Left kidney (tissue), 8 donors: ENCODE measurements around the gene DLX2. TPM values are rescaled to one million over a fixed set of nuclear protein-coding genes. Genes with fewer than 3 reads are reported as not detected.
A peak's percentile ranks its signal among the peaks of the same experiment; 100 is the strongest.
"Not testable (repeated sequence)": the region's sequence is repeated elsewhere in the genome, so short reads cannot be mapped to it uniquely, and the experiment has no call there.

Source experiments
- DNase-seq: peaks from one replicate; pipeline ENCODE4 v3.0.0-alpha.2; 2013
- long read RNA-seq, 8 donors: transcript quantifications; one replicate each; lab custom pipeline, GENCODE V29; 2026
- polyA plus RNA-seq: library from polyadenylated mRNA; unstranded; fragments of 120-200 nt; gene quantifications from one replicate; pipeline ENCODE4 v1.2.1, GENCODE V29; 2013; ENCODE audit not compliant: insufficient read length

DLX2 gene
- not detected for polyA plus RNA-seq
- long read RNA-seq, donor 1: 0 reads
- long read RNA-seq, donor 2: 0 reads
- long read RNA-seq, donor 3: 0 reads
- long read RNA-seq, donor 4: 0 reads
- long read RNA-seq, donor 5: 0 reads
- long read RNA-seq, donor 6: 0 reads
- long read RNA-seq, donor 7: 0 reads
- long read RNA-seq, donor 8: 0 reads

DNA sequence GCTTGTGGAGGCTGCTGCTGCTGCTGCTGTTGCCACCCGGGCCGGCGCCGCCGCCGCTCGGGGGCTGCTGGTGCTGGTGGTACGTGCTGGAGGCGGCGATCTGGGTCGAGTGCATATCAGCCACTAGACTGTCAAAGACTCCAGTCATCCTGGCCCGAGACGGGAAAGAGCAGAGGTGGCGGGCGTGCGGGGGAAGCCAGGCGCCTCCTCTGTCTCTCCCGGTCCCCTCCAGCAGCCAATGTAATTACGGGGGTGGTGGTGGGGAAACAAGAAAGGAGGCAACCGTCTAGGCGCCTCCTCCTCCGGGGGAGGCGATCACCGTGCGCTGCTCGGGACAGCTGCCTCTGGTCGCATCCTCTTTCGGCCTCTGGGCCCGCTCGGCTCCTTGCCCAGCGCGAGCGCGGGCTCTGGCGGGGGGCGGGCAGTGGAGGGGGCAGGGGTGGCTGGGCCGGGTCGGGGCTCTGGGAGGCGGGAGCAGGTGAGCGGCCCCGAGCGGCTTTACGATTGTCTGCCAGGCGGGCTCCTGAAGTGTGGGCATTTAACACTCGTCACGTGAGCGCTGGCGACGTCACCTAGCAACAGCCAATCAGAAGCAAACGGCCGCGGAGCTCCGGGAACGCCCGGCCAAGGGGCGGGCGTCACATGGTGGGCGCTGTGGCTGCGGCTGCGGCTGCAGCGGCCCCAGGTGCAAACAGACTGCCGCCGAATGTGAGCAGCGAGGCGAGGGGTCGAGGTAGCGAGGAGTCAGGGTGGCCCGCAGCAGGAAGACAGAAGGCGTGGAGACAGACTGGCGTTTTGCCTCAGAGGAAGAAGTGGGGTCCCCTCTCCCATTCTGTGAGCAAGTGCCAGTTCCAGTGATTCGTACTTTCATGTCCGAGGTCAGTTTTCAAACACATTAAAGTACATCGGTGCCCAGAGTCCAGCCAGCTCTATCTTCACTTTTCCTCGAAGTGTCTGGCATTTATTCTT, at the start of gene DLX2:
DLX2 (minus strand) TSS at position 510 of the 969 bp plus-strand sequence; CDS start at position 148, 362 bp downstream.
- peak; percentile 88 for DNase-seq

DNA sequence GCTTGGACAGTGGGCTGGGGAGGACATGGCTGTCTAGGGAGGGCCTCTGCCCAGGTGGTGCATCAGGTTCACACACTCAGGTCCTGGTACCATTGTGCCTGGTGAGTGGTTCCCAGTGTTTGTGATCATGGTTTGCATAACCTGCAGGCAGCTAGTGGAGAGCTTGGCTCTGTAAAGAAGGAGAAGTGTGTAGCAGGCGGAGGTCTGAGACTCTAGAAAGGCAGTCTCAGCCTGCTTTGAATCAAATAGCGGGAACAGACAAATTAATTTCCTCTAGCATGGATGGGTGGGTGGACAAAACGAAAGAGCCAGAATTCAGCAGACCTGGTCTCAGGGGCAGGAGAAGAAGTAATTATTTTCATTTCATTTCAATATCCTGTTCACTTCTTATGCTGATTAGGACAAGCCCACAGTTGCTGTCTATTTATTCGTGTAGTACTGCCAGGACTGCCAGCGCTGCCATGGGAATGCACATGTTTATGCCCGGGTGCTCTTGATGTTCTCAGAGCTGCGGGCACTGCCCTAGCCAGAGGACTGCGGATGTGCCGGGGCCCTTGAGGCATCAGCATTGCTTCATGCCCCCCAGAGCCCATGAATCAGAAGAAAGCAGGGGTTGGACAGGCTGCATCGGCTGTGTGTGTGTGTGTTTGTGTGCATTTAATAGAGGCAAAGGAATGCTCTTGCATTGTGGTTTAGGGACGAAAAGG, 45.4 kb upstream of the DLX2 start:
- DNase-seq: no peak

DNA sequence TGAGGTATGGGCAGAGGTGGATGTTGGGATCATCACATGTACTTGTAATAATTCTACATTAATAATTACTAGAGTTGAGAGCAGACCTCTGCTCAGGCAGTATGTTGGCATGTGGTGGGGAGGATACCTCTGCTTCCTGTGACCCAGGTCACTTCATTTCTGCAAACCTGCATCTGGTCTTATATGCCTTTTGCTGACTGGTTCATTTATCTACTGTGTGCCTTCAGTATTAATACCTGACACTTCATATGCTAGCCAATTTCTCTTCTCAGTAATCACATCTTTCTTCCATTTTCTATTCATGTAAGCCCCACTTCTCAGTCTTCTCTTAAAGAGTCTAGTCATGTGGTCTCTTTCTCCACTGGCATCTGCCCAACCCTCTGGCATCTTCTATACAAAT, 41.1 kb upstream of the DLX2 start:
- no peak for DNase-seq

DNA sequence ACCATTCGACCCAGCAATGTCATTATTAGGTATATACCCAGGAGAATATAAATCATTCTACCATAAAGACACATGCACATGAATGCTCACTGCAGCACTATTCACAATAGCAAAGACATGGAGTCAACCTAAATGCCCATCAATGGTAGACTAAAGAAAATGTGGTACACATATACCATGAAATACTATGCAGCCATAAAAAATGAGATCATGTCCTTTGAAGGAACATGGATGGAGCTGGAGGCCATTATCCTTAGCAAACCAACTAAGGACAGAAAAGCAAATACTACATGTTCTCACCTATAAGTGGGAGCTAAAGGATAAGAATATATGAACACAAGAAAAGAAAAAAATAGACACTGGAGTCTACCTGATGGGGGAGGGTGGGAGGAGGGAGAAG, 36.0 kb upstream of the DLX2 start:
- DNase-seq: not testable (repeated sequence)

DNA sequence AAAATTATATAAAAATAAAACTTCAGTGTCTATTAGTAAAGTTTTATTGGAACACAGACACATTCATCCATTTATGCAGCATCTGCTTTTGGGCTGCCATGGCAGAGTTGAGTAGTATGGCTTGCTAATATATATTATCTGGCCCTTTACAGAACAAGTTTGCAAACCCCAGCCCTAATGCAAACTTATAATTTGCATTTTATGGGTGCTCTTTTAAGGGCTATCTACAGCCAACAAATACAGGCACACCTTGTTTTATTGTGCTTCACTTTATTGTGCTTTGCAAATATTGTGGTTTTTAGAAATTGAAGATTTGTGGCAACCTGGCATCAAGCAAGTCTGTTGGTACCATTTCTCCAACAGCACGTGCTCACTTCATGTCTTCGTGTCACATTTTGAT, 35.2 kb upstream of the DLX2 start:
- no peak for DNase-seq

DNA sequence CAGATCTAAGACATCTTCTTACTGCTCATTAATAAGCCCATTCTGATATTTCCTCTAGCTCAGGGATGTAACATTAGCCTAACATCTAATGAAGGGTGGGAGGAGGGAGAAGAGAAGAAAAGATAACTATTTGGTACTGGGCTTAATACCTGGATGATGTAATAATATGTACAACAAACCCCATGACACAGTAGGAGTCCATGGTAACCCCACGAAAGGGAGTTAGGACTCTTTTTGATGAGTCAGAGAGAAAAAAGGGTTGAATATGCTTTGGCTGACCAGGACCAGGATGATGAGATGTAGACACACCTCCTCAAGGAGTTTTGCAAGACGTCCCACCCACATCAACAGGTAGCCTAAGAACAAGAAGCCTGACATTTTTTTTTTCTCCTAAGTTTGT, 34.4 kb upstream of the DLX2 start:
- DNase-seq: no peak

DNA sequence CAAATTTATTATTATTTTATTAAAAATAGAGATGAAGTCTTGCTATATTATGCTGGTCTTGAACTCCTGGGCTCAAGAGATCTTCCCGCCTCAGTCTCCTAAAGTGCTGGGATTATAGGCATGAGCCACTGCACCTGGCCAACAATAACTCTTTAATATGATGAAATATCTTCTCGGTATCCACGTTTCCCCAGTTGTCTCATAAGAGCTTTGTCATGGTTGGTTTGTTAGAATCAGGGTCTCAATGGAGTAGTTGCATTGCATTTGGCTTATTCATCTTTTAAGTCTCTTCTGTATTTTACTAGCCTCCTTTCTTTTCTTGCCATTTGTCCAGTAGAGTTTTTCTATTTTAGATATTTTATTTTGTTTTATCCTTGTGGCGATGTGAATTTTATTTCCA, 32.7 kb upstream of the DLX2 start:
- DNase-seq: no peak

DNA sequence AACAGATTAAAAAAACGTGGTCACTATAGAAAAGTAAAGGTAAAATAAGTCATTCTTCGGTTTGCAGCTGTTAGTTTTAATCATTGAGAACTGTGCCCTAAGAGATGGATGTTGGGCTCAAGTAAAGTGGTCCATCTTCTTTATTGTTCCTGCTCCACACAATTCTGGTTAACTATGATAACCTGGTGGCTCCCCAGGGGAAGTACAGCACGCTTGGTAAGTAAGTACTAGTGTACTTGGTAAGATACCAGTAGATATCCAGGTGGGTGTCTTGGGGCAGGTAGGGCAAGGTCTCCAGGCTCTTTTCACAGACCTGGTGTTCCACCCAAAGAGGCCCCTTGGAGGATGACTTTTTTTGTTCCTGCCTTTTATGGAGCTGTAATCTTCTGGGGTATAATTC, 31.6 kb upstream of the DLX2 start:
- no peak for DNase-seq

DNA sequence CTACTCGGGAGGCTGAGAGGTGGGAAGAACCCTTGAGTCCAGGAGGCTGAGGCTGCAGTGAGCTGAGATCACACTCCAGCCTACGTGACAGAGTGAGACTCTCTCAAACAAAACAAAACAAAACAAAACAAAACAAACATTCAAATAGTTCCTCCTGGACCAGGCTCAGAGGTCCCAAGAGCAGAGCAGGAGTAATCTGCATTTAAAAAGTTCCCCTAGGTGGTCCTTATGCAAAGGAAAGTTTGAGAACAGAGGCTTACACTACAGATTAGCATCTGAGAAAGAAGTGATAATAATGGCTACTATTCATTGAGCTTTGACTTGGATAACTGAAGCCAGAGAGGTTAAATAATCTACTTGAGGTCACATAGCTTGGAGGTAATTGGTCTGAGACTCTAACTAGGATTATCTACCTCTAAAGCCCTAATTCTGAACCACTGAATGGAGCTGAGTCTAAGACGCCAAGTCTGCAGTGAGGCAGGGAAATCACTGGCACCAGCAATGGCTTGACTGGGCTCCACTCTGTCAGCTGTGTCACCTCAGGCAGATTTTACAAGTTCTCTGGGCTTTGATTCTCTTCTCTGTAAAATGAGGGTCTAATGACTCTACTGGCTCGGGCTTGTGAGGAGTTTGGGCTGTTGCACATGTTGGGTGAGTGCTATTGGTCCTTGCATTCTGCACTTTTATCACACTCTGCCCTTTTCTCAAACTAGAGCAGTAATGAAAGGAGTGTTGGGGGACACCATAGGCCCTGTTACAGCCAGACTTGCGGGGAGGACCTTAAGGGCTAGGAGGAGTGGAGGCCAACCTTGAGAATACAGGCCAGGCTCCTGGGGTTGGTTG, 29.2 kb upstream of the DLX2 start:
- DNase-seq: no peak

DNA sequence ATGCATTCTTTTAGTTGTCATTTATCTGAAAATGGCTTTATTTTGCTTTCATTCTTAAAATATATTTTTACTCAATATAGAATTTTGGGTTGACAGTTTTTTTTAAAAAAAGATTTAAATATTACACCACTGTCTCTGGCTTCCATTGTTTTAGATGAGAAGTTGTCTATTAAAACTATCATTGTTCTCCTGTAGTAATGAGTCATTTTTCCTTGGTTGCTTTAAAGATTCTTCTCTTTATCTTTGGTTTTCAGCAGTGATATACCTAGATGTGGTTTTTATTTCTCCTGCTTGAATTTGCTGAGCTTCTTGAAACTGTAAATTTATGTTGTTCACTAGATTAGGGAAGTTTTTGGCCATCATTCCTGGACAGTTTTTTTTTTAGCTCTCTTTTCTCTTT, 26.7 kb upstream of the DLX2 start:
- DNase-seq: no peak

DNA sequence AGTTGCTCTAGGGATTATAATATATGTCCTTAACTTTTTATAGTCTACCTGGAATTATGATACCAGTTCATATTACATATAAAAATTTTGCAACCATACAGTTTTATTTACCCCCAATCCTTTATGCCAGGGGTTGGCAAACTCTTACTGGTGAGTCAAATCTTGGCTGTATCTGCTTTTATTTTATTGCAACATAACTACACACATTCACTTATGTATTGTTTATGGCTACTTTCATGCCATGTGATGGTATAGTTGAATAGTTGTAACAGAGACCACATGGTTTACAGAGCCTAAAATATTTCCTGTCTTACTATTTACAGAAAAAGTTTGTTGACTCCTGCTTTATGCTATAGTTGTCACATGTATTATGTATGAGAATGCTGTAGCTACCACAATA, 25.8 kb upstream of the DLX2 start:
- DNase-seq: no peak

DNA sequence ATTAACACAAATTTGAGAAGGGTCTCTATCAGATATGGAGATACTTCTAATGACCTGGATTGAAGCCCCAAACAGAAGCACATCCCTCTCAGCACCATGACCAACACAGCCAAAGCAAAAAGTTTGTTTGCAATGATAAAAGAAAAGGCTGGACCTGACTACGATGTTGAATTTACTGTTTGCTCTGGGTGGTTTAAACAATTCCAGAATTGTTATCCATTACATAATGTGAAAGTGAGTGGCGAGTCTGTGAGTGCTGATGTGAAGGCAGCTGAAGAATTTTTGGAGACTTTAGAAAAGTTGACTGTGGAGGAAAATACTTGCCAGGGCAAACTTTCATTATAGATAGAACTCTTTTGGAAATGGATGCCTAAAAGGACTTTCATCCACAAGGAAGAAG, 17.4 kb upstream of the DLX2 start:
- DNase-seq: no peak

DNA sequence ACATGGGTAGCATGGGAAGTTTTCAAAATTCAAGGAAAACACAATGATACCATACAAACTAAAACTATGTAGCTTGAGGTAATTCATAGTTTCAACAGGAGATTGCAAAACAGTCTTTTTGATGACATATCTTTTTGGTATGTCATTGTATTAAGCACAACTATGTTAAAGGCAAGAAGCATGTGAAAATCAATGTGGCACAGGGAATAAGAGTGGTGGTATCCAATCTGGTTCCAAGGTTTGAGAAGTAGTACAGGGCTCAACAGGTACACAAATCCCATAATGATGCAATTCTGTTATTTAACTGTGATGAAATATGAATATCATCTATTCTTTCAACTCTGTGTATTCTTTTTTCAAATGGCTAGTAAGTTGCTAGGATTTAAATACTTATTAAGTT, 16.4 kb upstream of the DLX2 start:
- no peak for DNase-seq

DNA sequence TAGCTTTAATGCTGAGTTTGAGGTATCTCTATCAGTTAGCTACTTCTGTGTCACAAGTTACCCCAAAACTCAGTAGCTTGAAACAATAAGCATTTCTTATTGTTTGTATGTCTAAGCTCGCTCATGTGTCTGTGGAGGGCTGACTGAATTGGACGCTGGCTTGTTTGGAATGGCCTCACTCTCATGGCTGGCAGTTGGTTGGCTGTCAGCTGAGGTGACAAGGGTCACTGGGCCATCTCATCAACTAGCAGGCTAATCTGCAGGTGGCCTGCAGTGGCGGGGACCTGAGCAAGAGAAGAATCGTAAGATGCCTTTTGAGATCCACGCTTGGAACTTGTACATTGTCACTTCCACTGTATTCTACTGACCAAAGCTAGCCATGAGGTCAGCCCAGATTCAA, 13.4 kb upstream of the DLX2 start:
- no peak for DNase-seq

DNA sequence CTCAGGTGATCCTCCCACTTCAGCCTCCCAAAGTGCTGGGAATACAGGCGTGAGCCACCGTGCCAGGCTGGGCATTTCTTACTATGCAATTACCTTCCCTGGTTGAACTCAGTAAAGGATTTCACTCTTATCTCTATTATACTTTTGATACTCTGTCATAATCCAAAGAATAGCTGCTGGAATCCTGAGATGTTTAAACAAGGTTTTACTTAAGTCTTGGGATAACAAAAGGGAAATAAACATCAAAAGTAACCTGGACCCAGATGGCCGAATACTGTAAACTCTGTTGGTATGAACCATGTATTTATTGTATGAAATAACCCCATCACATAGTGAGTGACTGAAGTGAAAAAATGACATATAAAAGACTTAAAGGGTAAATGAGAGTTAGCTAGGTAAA, 11.9 kb upstream of the DLX2 start:
- DNase-seq: no peak

DNA sequence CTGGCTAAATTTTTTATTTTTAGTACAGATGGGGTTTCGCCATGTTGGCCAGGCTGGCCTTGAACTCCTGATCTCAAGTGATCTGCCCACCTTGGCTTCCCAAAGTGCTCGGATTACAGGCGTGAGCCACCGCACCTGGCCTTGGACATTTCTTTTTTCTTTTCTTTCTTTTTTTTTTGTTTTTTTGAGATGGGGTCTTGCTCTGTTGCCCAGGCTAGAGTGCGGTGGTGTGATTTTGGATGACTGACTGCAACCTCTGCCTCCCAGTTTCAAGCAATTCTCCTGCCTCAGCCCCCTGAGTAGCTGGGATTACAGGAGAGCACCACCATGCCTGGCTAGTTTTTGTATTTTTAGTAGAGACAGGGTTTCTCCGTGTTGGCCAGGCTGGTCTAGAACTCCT, 11.5 kb upstream of the DLX2 start:
- DNase-seq: not testable (repeated sequence)

DNA sequence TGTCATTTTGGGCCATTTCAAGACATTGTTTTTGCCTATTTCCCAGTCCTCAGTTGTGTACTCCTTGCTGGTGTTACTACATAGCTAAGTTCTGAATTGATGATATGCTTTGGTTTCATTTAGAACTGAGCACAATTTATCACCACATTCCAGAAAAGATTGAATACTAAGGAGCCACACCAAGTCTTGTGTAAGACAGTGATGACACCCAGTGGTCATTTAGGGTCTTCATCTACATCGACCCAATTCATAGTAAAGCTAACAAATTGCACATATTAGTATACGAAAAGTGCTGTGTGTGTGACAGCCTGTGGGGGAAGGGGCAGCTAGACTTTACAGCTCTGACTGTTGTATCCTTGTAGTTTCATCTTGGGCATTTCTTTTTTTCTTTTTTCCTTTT, 10.9 kb upstream of the DLX2 start:
- no peak for DNase-seq

DNA sequence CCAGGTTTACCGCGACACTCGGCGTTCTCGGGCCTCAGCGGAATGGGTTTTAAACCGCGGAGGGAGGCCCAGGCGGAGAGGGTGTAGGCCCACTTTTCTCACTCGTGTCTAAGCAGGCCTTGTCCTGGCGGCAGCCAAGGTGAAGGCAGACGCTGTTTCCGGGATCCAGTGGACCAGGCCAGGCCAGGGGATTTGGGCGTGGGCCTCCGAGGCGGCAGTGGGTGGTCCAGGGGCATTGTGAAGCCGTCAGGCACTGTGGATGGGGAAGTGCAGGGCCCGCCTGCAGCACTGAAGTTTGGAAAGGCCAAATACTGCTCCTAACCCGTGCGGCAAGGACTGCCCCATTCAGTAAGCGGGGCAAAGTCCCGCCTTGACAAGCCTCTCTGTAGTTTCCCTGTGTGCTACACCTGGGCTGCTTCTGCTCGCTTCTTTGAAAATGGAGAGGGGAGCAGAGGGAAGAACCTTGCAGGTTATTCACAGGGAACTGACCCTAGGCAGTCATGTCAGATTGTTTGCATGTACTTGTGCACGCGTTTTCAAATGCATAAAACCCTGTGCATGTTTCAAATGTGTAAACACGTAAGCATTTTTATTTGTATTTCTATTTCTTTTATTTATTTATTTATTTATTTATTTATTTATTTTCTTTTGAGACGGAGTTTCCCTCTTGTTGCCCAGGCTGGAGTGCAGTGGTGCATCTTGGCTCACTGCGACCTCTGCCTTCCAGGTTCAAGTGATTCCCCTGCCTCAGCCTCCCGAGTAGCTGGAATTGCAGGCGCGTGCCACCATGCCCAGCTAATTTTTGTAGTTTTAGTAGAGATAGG, 7.5 kb upstream of the DLX2 start:
- DNase-seq: no peak

DNA sequence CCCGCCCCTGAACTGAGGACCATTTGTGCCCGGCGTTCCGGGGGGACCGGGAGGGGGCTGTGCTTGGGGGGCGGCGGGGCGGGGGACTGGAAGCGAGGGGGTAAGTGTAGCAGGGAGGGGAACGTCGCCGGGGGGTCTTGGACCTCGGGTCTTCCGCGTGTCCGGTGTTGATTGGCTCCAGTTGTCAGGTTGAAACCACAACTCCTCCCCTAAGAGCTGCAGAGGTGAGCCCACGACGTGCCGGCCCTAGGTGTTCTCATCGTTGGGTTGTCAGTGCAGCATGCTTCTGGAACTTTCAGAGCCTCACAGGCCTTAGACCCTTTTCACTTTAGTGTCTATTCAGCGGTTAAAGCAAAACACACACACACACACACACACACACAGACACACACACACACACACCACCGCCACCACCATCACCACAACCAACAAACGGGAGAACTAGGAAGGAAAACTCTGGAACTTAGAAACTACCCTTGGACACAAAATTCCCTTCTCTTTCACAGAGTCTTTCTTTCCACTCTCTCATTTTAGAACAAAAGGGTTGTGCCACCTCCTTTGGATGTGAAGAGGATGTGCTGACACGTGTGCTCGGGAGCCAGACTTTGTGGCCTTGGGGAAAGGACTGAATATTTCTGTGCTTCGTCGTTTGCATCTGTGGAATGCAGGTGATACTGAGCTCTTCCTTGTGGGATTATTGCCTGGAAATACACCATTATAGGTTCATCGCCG, 6.7 kb upstream of the DLX2 start:
- no peak for DNase-seq

DNA sequence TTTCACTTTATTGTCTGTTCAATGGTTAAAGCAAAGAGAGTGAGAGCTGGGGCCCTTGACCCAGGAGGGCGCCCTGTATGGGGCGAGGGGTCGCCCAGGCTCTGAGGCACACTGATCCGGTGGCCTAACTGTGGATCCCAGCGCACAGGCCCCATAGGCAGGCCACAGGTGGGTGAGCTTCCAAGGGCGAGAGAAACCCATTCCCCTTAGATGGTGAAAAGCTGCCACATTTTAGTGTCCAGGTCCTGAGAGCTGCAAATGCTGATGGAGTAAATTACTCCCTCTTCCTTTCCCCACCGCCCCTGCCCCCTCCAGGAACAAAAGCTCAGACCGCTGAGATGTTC, 5.9 kb upstream of the DLX2 start:
- no peak for DNase-seq
